ENCODE results near the gene CNGA2.

GRCh38 chrX:151698485-151698884, 36.1 kb upstream of the CNGA2 start:
- TF ChIP-seq CTCF (IDR thresholded peaks at IDR 0.05; ENCODE audit: low read depth, low read length, poor library complexity, severe bottlenecking) (no peak), EZH2phosphoT487 (IDR thresholded peaks at IDR 0.05; ENCODE audit: borderline replicate concordance, low read length) (no peak)

All from DOHH2 (cell line).